WERI-Rb-1 (cell line): ENCODE data around the gene CLN6.

Experiments used
- DNase-seq: peaks from one replicate; pipeline ENCODE4 v3.0.0-alpha.2; 2020
- H3K27ac ChIP-seq: fragments of 250-450 bp; sonication (Bioruptor Pico); 2 replicates; pipeline ENCODE4 v1.5.1; 2020; ENCODE audit warnings: mild to moderate bottlenecking, moderate library complexity
- H3K27me3 ChIP-seq: fragments of 250-450 bp; sonication (Bioruptor Pico); 2 replicates; pipeline ENCODE4 v1.5.1; 2021; ENCODE audit warnings: mild to moderate bottlenecking, low read depth, moderate library complexity; ENCODE audit not compliant: insufficient read depth, severe bottlenecking
- H3K36me3 ChIP-seq: fragments of 250-450 bp; sonication (Bioruptor Pico); 2 replicates; pipeline ENCODE4 v1.5.1; 2020; ENCODE audit warnings: mild to moderate bottlenecking, moderate library complexity
- H3K4me3 ChIP-seq: 2 replicates; pipeline ENCODE4 v1.5.1; 2011; ENCODE audit warnings: low read depth, mild to moderate bottlenecking, control low read depth, low read length
- H3K9me3 ChIP-seq: fragments of 250-450 bp; sonication (Bioruptor Pico); 2 replicates; pipeline ENCODE4 v1.5.1; 2021; ENCODE audit warnings: mild to moderate bottlenecking, moderate library complexity; ENCODE audit not compliant: severe bottlenecking
- CTCF ChIP-seq: IDR thresholded peaks from 2 replicates; pipeline ENCODE4 v1.5.1; 2011; ENCODE audit warnings: low read depth, mild to moderate bottlenecking, control low read depth, inconsistent platforms, low read length

Gene CLN6

GRCh38 chr15:68190048-68190447 is 39.5 kb downstream of the CLN6 start:
- no peak for DNase-seq
- H3K4me3 ChIP-seq = no peak overlapping the region
- no peak for TF ChIP-seq CTCF
- H3K9me3 ChIP-seq = no peaks in the 10 kb centered on the region
- no peak overlapping the region for H3K27ac ChIP-seq
- peaks cover 49% of the 10 kb centered on the region for H3K36me3 ChIP-seq
- no peaks in the 10 kb centered on the region for H3K27me3 ChIP-seq

GRCh38 chr15:68188647-68189046 is 40.9 kb downstream of the CLN6 start:
- no peak for DNase-seq
- H3K9me3 ChIP-seq = no peaks in the 10 kb centered on the region
- peaks cover 60% of the 10 kb centered on the region for H3K36me3 ChIP-seq
- H3K27ac ChIP-seq = no peak overlapping the region
- TF ChIP-seq CTCF = no peak
- H3K4me3 ChIP-seq = no peak overlapping the region
- H3K27me3 ChIP-seq = no peaks in the 10 kb centered on the region

DNA sequence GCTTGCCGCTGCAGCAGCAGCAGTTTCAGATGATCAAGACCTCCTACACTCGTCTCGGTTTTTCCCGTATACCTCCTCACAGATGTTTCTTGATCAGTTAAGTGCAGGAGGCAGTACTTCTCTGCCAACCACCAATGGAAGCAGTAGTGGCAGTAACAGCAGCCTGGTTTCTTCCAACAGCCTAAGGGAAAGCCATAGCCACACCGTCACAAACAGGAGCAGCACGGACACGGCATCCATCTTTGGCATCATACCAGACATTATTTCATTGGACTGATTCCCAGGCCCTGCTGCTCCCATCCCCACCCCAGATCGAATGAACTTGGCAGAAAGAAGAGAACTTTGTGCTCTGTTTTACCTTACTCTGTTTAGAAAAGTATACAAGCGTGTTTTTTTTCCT is 42.0 kb downstream of the CLN6 start:
- DNase-seq = no peak
- Histone ChIP-seq H3K4me3 (no peak overlapping the region), H3K36me3 (peaks cover 59% of the 10 kb centered on the region), H3K9me3 (no peaks in the 10 kb centered on the region), H3K27ac (no peak overlapping the region), H3K27me3 (no peaks in the 10 kb centered on the region)
- no peak for TF ChIP-seq CTCF

GRCh38 chr15:68186671-68187397 is 42.7 kb downstream of the CLN6 start:
- peaks cover 57% of the 10 kb centered on the region for H3K36me3 ChIP-seq

GRCh38 chr15:68184616-68185480 is 44.7 kb downstream of the CLN6 start:
- peaks cover 57% of the 10 kb centered on the region for H3K36me3 ChIP-seq

More at GRCh38 chr15:68186671-68187397, 42.7 kb downstream of the CLN6 start:
- no peak for DNase-seq
- TF ChIP-seq CTCF = no peak
- Histone ChIP-seq H3K27me3 (no peaks in the 10 kb centered on the region), H3K9me3 (no peaks in the 10 kb centered on the region), H3K27ac (no peak overlapping the region), H3K4me3 (no peak overlapping the region)

More at GRCh38 chr15:68184616-68185480, 44.7 kb downstream of the CLN6 start:
- TF ChIP-seq CTCF = no peak
- Histone ChIP-seq H3K9me3 (no peaks in the 10 kb centered on the region), H3K27me3 (no peaks in the 10 kb centered on the region), H3K27ac (no peak overlapping the region), H3K4me3 (no peak overlapping the region)
- DNase-seq = no peak
